HG02938 (cell line): ENCODE data around the gene RFX1.
A peak's percentile ranks its signal among the peaks of the same experiment; 100 is the strongest.

Source experiments
- ATAC-seq: cut with Tn5 transposase; IDR thresholded peaks from one replicate; pipeline ENCODE4 v1.9.1; 2021; ENCODE audit warnings: mild to moderate bottlenecking, moderate library complexity; ENCODE audit not compliant: unreplicated experiment

Gene RFX1

GRCh38 chr19:13961826-13962698 is 44.1 kb downstream of the RFX1 start:
- ATAC-seq: no peak

GRCh38 chr19:13960863-13961784 is 45.0 kb downstream of the RFX1 start:
- no peak for ATAC-seq

GRCh38 chr19:13959962-13960862 is 45.9 kb downstream of the RFX1 start:
- ATAC-seq: no peak

- ATAC-seq: no peak
Observed at GRCh38 chr19:13959141-13959961, 46.8 kb downstream of the RFX1 start.

GRCh38 chr19:13958043-13958442 is 48.1 kb downstream of the RFX1 start:
- ATAC-seq: no peak

- ATAC-seq: no peak
Observed at GRCh38 chr19:13957051-13957450, 49.1 kb downstream of the RFX1 start.

GRCh38 chr19:13956365-13956744 is 49.8 kb downstream of the RFX1 start:
- no peak for ATAC-seq

- ATAC-seq: no peak
Observed at GRCh38 chr19:13955662-13956364, 50.3 kb downstream of the RFX1 start.

GRCh38 chr19:13954185-13954584 is 51.9 kb downstream of the RFX1 start:
- no peak for ATAC-seq

- ATAC-seq: no peak
Observed at GRCh38 chr19:13952931-13953531, 53.1 kb downstream of the RFX1 start.

GRCh38 chr19:13952154-13952930 is 53.8 kb downstream of the RFX1 start, which contains the start of gene DCAF15:
Gene DCAF15 (plus strand): TSS chr19:13952509. CDS start chr19:13952513, 4 bp downstream.
- ATAC-seq: peak; percentile 99

GRCh38 chr19:13951799-13952153 is 54.3 kb downstream of the RFX1 start:
- no peak for ATAC-seq

- no peak for ATAC-seq
Observed at GRCh38 chr19:13951043-13951442, 55.1 kb downstream of the RFX1 start.

- ATAC-seq: no peak
Observed at GRCh38 chr19:13946414-13946813, 59.7 kb downstream of the RFX1 start.

GRCh38 chr19:13942023-13942684 is 64.0 kb downstream of the RFX1 start:
- no peak for ATAC-seq

- no peak for ATAC-seq
Observed at GRCh38 chr19:13938301-13939064, 67.6 kb downstream of the RFX1 start, which contains the start of gene PODNL1. Gene PODNL1 (minus strand): TSS chr19:13938417. CDS start chr19:13938181, 236 bp downstream.
